Fibroblast of lung (primary cell): Measurements from ENCODE around the gene ZNF581. TPM values are rescaled to one million over a fixed set of nuclear protein-coding genes. Genes with fewer than 3 reads are reported as not detected.

Experiments
- polyA plus RNA-seq, 2 donors: library from polyadenylated mRNA; depleted of rRNA in 1 of 2; stranded (reverse) in 1 of 2; unstranded in 1 of 2; fragments of >200 nt; gene quantifications; 2 replicates each; pipeline ENCODE4 v1.2.1, GENCODE V29; 2011 to 2012; ENCODE audit warnings: missing spikeins in 1 of 2
- total RNA-seq: library from RNA; depleted of rRNA; stranded (reverse); fragments of >200 nt; gene quantifications from 2 replicates; pipeline ENCODE4 v1.2.1, GENCODE V29; 2014

ZNF581 gene
- total and polyA plus RNA-seq, 2 donors (not counting 1 experiment from before 2014, with no cell fraction given) = 9.2 to 33.4 TPM

Other genes starting within 250 kb of the ZNF581 start
- 37.5 and 41.0 TPM in 2 replicates for gene UBE2S, start 235.9 kb upstream of the ZNF581 start, total RNA-seq
- gene UBE2S, start 235.9 kb upstream of the ZNF581 start, polyA plus RNA-seq = 25.4 and 74.6 TPM in 2 replicates
- gene SHISA7, start 200.3 kb upstream of the ZNF581 start, total RNA-seq = not detected in 2 replicates
- not detected in 2 replicates for gene SHISA7, start 200.3 kb upstream of the ZNF581 start, polyA plus RNA-seq
- 34.2 and 35.5 TPM in 2 replicates for gene ISOC2, start 182.0 kb upstream of the ZNF581 start, total RNA-seq
- 24.8 and 27.7 TPM in 2 replicates for gene ISOC2, start 182.0 kb upstream of the ZNF581 start, polyA plus RNA-seq
- gene C19orf85, start 178.9 kb upstream of the ZNF581 start, total RNA-seq = not detected in 2 replicates
- not detected in 2 replicates for gene C19orf85, start 178.9 kb upstream of the ZNF581 start, polyA plus RNA-seq
- gene ZNF628, start 167.0 kb upstream of the ZNF581 start, total RNA-seq = 0.77 and 1.3 TPM in 2 replicates
- 0.49 and 0.86 TPM in 2 replicates for gene ZNF628, start 167.0 kb upstream of the ZNF581 start, polyA plus RNA-seq
- gene NAT14, start 158.5 kb upstream of the ZNF581 start, total RNA-seq = 12.1 and 18.2 TPM in 2 replicates
- gene NAT14, start 158.5 kb upstream of the ZNF581 start, polyA plus RNA-seq = 18.3 and 19.3 TPM in 2 replicates
- gene SSC5D, start 155.2 kb upstream of the ZNF581 start, total RNA-seq = 19.3 and 19.7 TPM in 2 replicates
- gene SSC5D, start 155.2 kb upstream of the ZNF581 start, polyA plus RNA-seq = 2.1 and 3.0 TPM in 2 replicates
- gene SBK2, start 106.5 kb upstream of the ZNF581 start, total RNA-seq = not detected in 2 replicates
- gene SBK2, start 106.5 kb upstream of the ZNF581 start, polyA plus RNA-seq = not detected in 2 replicates
- 0.26 and 0.66 TPM in 2 replicates for gene SBK3, start 98.1 kb upstream of the ZNF581 start, total RNA-seq
- not detected in 2 replicates for gene SBK3, start 98.1 kb upstream of the ZNF581 start, polyA plus RNA-seq
- 3.3 and 5.4 TPM in 2 replicates for gene ZNF579, start 62.8 kb upstream of the ZNF581 start, total RNA-seq
- 4.2 and 5.0 TPM in 2 replicates for gene ZNF579, start 62.8 kb upstream of the ZNF581 start, polyA plus RNA-seq
- 2.3 TPM in 2 replicates for gene FIZ1, start 44.1 kb upstream of the ZNF581 start, total RNA-seq
- 1.8 and 2.7 TPM in 2 replicates for gene FIZ1, start 44.1 kb upstream of the ZNF581 start, polyA plus RNA-seq
- 13.4 and 16.8 TPM in 2 replicates for gene ZNF524, start 43.4 kb upstream of the ZNF581 start, total RNA-seq
- 2.4 and 2.6 TPM in 2 replicates for gene ZNF524, start 43.4 kb upstream of the ZNF581 start, polyA plus RNA-seq
- 0.51 and 1.2 TPM in 2 replicates for gene ZNF865, start 38.0 kb upstream of the ZNF581 start, total RNA-seq
- 1.2 TPM in 2 replicates for gene ZNF865, start 38.0 kb upstream of the ZNF581 start, polyA plus RNA-seq
- 4.6 and 5.6 TPM in 2 replicates for gene ZNF784, start 19.1 kb upstream of the ZNF581 start, total RNA-seq
- gene ZNF784, start 19.1 kb upstream of the ZNF581 start, polyA plus RNA-seq = 1.6 and 2.0 TPM in 2 replicates
- gene ZNF580, start 2.6 kb upstream of the ZNF581 start, total RNA-seq = 3.3 and 4.1 TPM in 2 replicates
- 7.2 and 10.9 TPM in 2 replicates for gene ZNF580, start 2.6 kb upstream of the ZNF581 start, polyA plus RNA-seq
- gene CCDC106, start 4.6 kb downstream of the ZNF581 start, total RNA-seq = 8.0 and 10.2 TPM in 2 replicates
- 4.5 and 5.9 TPM in 2 replicates for gene CCDC106, start 4.6 kb downstream of the ZNF581 start, polyA plus RNA-seq
- gene U2AF2, start 11.4 kb downstream of the ZNF581 start, total RNA-seq = 66.8 and 84.1 TPM in 2 replicates
- 53.5 and 93.3 TPM in 2 replicates for gene U2AF2, start 11.4 kb downstream of the ZNF581 start, polyA plus RNA-seq
- 16.2 and 47.1 TPM in 2 replicates for gene EPN1, start 31.6 kb downstream of the ZNF581 start, total RNA-seq
- 48.6 and 81.8 TPM in 2 replicates for gene EPN1, start 31.6 kb downstream of the ZNF581 start, polyA plus RNA-seq
- not detected in 2 replicates for gene NLRP9, start 94.8 kb downstream of the ZNF581 start, total RNA-seq
- gene NLRP9, start 94.8 kb downstream of the ZNF581 start, polyA plus RNA-seq = not detected in 2 replicates
- gene RFPL4A, start 115.4 kb downstream of the ZNF581 start, total RNA-seq = not detected in 2 replicates
- not detected in 2 replicates for gene RFPL4A, start 115.4 kb downstream of the ZNF581 start, polyA plus RNA-seq
- gene RFPL4AL1, start 125.5 kb downstream of the ZNF581 start, total RNA-seq = not detected in 2 replicates
- gene RFPL4AL1, start 125.5 kb downstream of the ZNF581 start, polyA plus RNA-seq = not detected in 2 replicates
- gene NLRP11, start 188.3 kb downstream of the ZNF581 start, total RNA-seq = under 0.01 TPM in 2 replicates
- not detected in 2 replicates for gene NLRP11, start 188.3 kb downstream of the ZNF581 start, polyA plus RNA-seq
- not detected in 2 replicates for gene NLRP4, start 192.9 kb downstream of the ZNF581 start, total RNA-seq
- not detected in 2 replicates for gene NLRP4, start 192.9 kb downstream of the ZNF581 start, polyA plus RNA-seq